Naive thymus-derived CD8-positive, alpha-beta T cell (primary cell): Measurements from ENCODE around the gene LHX6. TPM values are rescaled to one million over a fixed set of nuclear protein-coding genes. Genes with fewer than 3 reads are reported as not detected.

Experiments used
- polyA plus RNA-seq, 3 donors: library from polyadenylated mRNA; unstranded; fragments of 300-500 nt; fragmentation: Illumina TruSeq; gene quantifications; one replicate each; pipeline ENCODE4 v1.2.3, GENCODE V29; 2021
- total RNA-seq, 8 experiments: library from RNA in 2 of 8; stranded (reverse) in 2 of 8; gene quantifications; one replicate each; pipeline ENCODE4 v1.2.3 and lab custom pipeline; 2021 to 2026

Gene LHX6
- total and polyA plus RNA-seq, 5 experiments from 2014 or later: 0.07 to 0.60 TPM; not detected in 3

Other genes with a start within 250 kb of the LHX6 start
- 1 to 10 TPM; 3.2 to 3.8 TPM for gene TTLL11, start 135.6 kb downstream of the LHX6 start, total RNA-seq
- 1 to 10 TPM; 2.6 to 6.9 (median 6.1) TPM for gene TTLL11, start 135.6 kb downstream of the LHX6 start, polyA plus RNA-seq
- 10 to 100 TPM; 18.3 to 20.1 TPM for gene NDUFA8, start 69.2 kb downstream of the LHX6 start, total RNA-seq
- 10 to 100 TPM; 63.1 to 89.5 (median 81.4) TPM for gene NDUFA8, start 69.2 kb downstream of the LHX6 start, polyA plus RNA-seq
- gene MORN5, start 69.0 kb downstream of the LHX6 start, total RNA-seq: not detected
- gene MORN5, start 69.0 kb downstream of the LHX6 start, polyA plus RNA-seq: not detected
- gene RBM18, start 35.9 kb upstream of the LHX6 start, total RNA-seq: 10 to 100 TPM; 15.1 to 15.9 TPM
- 10 to 100 TPM; 16.5 to 19.8 (median 17.5) TPM for gene RBM18, start 35.9 kb upstream of the LHX6 start, polyA plus RNA-seq
- gene MRRF, start 35.9 kb upstream of the LHX6 start, total RNA-seq: 10 to 100 TPM; 36.3 to 40.9 TPM
- gene MRRF, start 35.9 kb upstream of the LHX6 start, polyA plus RNA-seq: 10 to 100 TPM; 17.0 to 25.4 (median 21.4) TPM
- 1 to 10 TPM in 1 of 2 experiments, under 1 TPM in 1; 0.60 to 1.0 TPM for gene PTGS1, start 142.1 kb upstream of the LHX6 start, total RNA-seq
- gene PTGS1, start 142.1 kb upstream of the LHX6 start, polyA plus RNA-seq: under 1 TPM in 1 of 3 donors, not detected in 2; 0.22 TPM
- gene OR1J1, start 249.0 kb upstream of the LHX6 start, total RNA-seq: not detected
- not detected for gene OR1J1, start 249.0 kb upstream of the LHX6 start, polyA plus RNA-seq